ENCODE measurements around the gene COL1A1.

COL1A1 gene

GRCh38 chr17:50217591-50217990, 16.2 kb upstream of the COL1A1 start:
- DNase-seq (ENCODE audit: low read depth), result no peak
- TF ChIP-seq CTCF (conservative IDR thresholded peaks at IDR 0.05; ENCODE audit: control insufficient read depth, insufficient read depth, low read depth, low read length), result no peak
- no peak overlapping the region for H3K4me3 ChIP-seq (ENCODE audit: control insufficient read depth, low read depth, low read length)

GRCh38 chr17:50214976-50215760, 13.7 kb upstream of the COL1A1 start:
- TF ChIP-seq CTCF (conservative IDR thresholded peaks at IDR 0.05; ENCODE audit: control insufficient read depth, insufficient read depth, low read depth, low read length), result no peak
- DNase-seq (ENCODE audit: low read depth), result peak; percentile 29
- H3K4me3 ChIP-seq (ENCODE audit: control insufficient read depth, low read depth, low read length), result no peak overlapping the region

DNA sequence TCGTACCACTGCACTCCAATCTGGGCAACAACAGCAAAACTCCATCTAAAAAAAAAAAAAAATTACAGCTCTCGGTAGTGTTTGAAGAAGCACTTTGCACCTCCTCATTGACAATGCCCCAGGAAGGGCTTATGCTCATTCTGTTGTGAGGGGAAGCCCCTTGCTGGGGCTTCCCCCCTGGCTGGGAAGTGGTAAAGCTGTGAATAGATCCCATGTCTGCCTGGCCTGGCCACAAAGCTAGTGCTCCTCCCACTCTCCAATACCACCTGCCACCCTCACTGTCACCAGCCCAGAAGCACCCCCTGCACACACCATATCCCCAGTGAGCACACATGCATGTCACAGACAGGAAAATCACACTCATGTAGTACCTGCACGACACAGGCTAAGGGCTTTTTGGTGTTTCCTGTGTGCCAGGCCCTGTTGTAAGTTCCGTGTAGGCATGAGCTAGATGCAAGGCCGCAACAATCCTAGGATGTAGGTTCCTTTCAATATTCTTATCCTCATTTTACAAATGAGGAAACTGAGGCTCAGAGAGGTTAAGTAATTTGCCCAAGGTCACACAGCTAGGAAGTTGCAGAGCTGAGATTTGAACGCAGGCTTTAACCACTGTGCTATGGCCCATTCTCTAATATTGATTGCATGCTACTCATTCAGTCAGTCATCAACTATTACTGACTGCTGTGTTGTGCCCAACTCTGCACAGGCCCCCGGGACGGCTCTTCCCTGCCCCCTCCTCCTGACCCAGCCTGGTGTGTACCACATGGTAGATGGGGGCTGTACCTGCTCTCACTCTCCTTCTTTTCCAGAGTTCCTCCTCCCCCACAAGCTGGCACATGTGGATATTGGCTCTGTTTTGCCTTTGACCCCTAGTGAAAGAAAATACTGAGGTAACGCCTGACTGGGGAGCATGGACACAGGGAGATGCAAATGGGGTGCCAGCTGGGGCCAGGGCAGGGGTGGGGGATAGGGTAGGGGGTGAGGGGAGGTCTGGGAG, 11.9 kb upstream of the COL1A1 start:
- H3K4me3 ChIP-seq (ENCODE audit: control insufficient read depth, low read depth, low read length), result no peak overlapping the region
- peak; percentile 33 for DNase-seq (ENCODE audit: low read depth)
- no peak for TF ChIP-seq CTCF (conservative IDR thresholded peaks at IDR 0.05; ENCODE audit: control insufficient read depth, insufficient read depth, low read depth, low read length)

DNA sequence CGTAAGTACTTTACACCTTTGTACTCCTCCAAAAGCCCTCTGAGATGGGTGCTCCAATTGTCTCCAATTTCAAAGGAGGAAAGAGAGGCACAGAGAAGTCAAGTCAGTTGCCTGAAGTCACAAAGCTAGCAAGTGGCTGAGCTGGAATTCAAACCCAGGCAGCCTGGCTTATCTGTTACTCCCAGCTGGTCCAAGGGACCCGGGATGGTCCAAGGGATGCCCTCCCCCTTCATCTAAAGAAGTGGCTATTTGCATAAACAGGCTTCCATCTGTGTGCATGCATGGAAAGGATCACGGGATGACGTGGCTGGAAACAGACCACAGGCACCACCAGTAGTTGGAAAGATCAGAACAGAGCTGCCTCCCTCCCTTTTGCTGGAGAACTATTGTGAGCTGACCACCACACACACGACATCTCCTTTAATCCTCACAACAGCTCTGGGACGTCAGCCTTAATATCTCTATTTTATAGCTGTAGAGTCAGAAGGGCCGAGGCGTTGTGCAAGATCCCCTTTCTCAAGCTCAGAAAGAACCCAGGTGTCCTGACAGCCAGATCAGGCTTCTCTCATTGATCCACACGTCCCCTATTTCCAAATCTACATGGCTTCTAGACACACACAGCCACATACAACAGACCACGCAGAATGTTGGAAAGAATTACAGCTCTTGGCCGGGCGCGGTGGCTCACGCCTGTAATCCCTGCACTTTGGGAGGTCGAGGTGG, 10.9 kb upstream of the COL1A1 start:
- TF ChIP-seq CTCF (conservative IDR thresholded peaks at IDR 0.05; ENCODE audit: control insufficient read depth, insufficient read depth, low read depth, low read length), result no peak
- DNase-seq (ENCODE audit: low read depth), result peak; percentile 95
- H3K4me3 ChIP-seq (ENCODE audit: control insufficient read depth, low read depth, low read length), result no peak overlapping the region

GRCh38 chr17:50211249-50212120, 10.1 kb upstream of the COL1A1 start:
- no peak for TF ChIP-seq CTCF (conservative IDR thresholded peaks at IDR 0.05; ENCODE audit: control insufficient read depth, insufficient read depth, low read depth, low read length)
- peak; percentile 75 for DNase-seq (ENCODE audit: low read depth)
- no peak overlapping the region for H3K4me3 ChIP-seq (ENCODE audit: control insufficient read depth, low read depth, low read length)
